Inflammatory macrophage (primary cell): ENCODE results near the gene GSTO2.

Experiments
- DNase-seq, 2 donors: peaks; one replicate each; pipeline ENCODE4 v3.0.0-alpha.2; 2020 to 2022

The GSTO2 gene

GRCh38 chr10:104309980-104310978 lies 41.3 kb downstream of the GSTO2 start:
- DNase-seq = no peak

- no peak for DNase-seq
Observed at GRCh38 chr10:104311184-104311720, 42.3 kb downstream of the GSTO2 start.

- no peak for DNase-seq
Observed at GRCh38 chr10:104314591-104315485, 45.9 kb downstream of the GSTO2 start.

- no peak for DNase-seq
Observed at GRCh38 chr10:104315486-104315921, 46.5 kb downstream of the GSTO2 start.

GRCh38 chr10:104316321-104317099 lies 47.5 kb downstream of the GSTO2 start:
- DNase-seq = no peak

GRCh38 chr10:104317269-104317710 lies 48.3 kb downstream of the GSTO2 start:
- no peak for DNase-seq

- no peak for DNase-seq
Observed at GRCh38 chr10:104317726-104318299, 48.8 kb downstream of the GSTO2 start.

- DNase-seq = no peak
Observed at GRCh38 chr10:104318326-104318725, 49.3 kb downstream of the GSTO2 start.

- DNase-seq = peak in 1 of 2 donors; percentile 55
Observed at GRCh38 chr10:104318810-104319741, 50.1 kb downstream of the GSTO2 start.

GRCh38 chr10:104321226-104321625 lies 52.2 kb downstream of the GSTO2 start:
- DNase-seq = no peak

GRCh38 chr10:104321725-104322415 lies 52.9 kb downstream of the GSTO2 start:
- peak in 1 of 2 donors; percentile 31 for DNase-seq

- peak; percentile 75 to 84 for DNase-seq
Observed at GRCh38 chr10:104322416-104322782, 53.4 kb downstream of the GSTO2 start.

- no peak for DNase-seq
Observed at GRCh38 chr10:104323085-104323484, 54.1 kb downstream of the GSTO2 start.

GRCh38 chr10:104323760-104324201 lies 54.8 kb downstream of the GSTO2 start:
- DNase-seq = peak; percentile 79 to 83

- DNase-seq = peak; percentile 88 to 91
Observed at GRCh38 chr10:104324221-104324686, 55.3 kb downstream of the GSTO2 start.

GRCh38 chr10:104324931-104325330 lies 55.9 kb downstream of the GSTO2 start:
- no peak for DNase-seq

GRCh38 chr10:104325436-104326435 lies 56.8 kb downstream of the GSTO2 start:
- peak; percentile 78 to 82 for DNase-seq

- DNase-seq = no peak
Observed at GRCh38 chr10:104326991-104327610, 58.1 kb downstream of the GSTO2 start.
